Right lobe of liver (tissue), 6 donors: ENCODE data around the gene THBS4. TPM values are rescaled to one million over a fixed set of nuclear protein-coding genes. Genes with fewer than 3 reads are reported as not detected.

Source experiments
- ATAC-seq, 4 donors: fragments of 200-7000 bp; cut with Tn5 transposase; one replicate each; pipeline ENCODE4 v1.9.1; 2020; ENCODE audit warnings: mild to moderate bottlenecking in 4 of 4, moderate library complexity in 4 of 4
- DNase-seq, 3 donors: peaks; one replicate each; pipeline ENCODE4 v3.0.0-alpha.2; 2020
- H3K27ac ChIP-seq, 3 donors: fragments of 200-600 bp; one replicate each; pipeline ENCODE4 v1.8.0; 2022
- H3K27me3 ChIP-seq, 2 donors: fragments of 200-600 bp; one replicate each; pipeline ENCODE4 v1.8.0; 2022
- H3K36me3 ChIP-seq, 4 donors: fragments of 200-600 bp; sonication (generic) in 1 of 4; one replicate each; pipeline versions ENCODE4 v1.5.1 to v1.8.0; 2017 to 2022; ENCODE audit warnings: control low read depth in 1 of 4
- H3K4me1 ChIP-seq, 4 donors: fragments of 200-600 bp; sonication (generic) in 1 of 4; one replicate each; pipeline versions ENCODE4 v1.5.1 to v1.8.0; 2017 to 2022; ENCODE audit warnings: control low read depth in 1 of 4
- H3K4me3 ChIP-seq, 3 donors: fragments of 200-600 bp; one replicate each; pipeline ENCODE4 v1.8.0; 2022
- H3K9me3 ChIP-seq, 4 donors: fragments of 200-600 bp; sonication (generic) in 1 of 4; one replicate each; pipeline versions ENCODE4 v1.5.1 to v1.8.0; 2017 to 2022; ENCODE audit warnings: control low read depth in 1 of 4
- POLR2A ChIP-seq: fragments of 450-650 bp; IDR thresholded peaks from one replicate; pipeline ENCODE4 v1.6.1; 2017; ENCODE audit warnings: antibody characterized with exemption, mild to moderate bottlenecking
- WGBS: methylation state at CpG from one replicate; pipeline ENCODE4 v1.1.6; 2018; ENCODE audit warnings: low coverage, low lambda C conversion rate; ENCODE audit not compliant: insufficient coverage; ENCODE audit errors: missing lambda C conversion rate; 5-methylcytosine and 5-hydroxymethylcytosine counted together
- intact Hi-C, 2 donors: fragments of 100-400 bp; cut with DNase I; formaldehyde crosslinking; loops; one replicate each; pipeline versions ENCODE4 v1.11.2 to v1.14.1; 2022
- total RNA-seq, 6 experiments: library from RNA; depleted of rRNA in 2 of 6; stranded (reverse); fragments of >200 nt in 2 of 6; fragmentation: NEBNext Ultra II Directional in 3 of 6; extraction: Animal tissue kit (Norgen Biotek cat#: 25700) in 3 of 6; gene quantifications; one replicate each; pipeline versions ENCODE4 v1.1.0 to v1.2.4, GENCODE V29; 2016 to 2023
- TF ChIP-seq, protein P1 (sequence below), 4 donors: fragments of 200-600 bp in 3 of 4; fragments of 450-650 bp in 1 of 4; IDR thresholded peaks; one replicate each; pipeline versions ENCODE4 v1.5.1 to v1.8.0; 2016 to 2022; ENCODE audit warnings: antibody characterized with exemption in 4 of 4, mild to moderate bottlenecking in 2 of 4
- donor health status: DM: no; HTN: yes; CAD: no.
- donor health status: DM: no; HTN: no; CAD: no.
- donor health status: DM: no; HTN: no; CAD: no.
- donor health status: DM: no; HTN: yes; CAD: no.
- donor health status: DM: no; HTN: yes; CAD: no.

THBS4 gene
- total RNA-seq, 6 experiments from 2014 or later, result 0.24 to 0.37 TPM; not detected in 4

DNA sequence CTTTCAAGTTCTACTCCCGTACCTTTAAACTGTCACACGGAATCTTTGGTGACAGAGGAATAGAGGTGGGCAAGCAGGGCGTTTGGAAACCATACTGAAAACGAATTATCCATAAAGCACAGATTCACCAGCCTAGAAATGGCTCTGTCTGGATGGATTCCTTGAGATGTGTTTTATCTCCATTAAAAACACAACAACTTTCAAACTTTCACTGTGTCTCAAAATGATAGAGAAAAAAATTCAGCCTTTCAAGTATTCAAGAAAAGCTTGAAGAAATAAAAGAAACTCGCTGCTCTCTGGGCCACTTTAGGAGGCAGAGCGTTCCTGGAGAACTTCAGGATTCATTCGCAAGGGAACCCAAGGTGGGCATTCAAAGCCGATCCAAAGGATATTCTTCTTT is 589 bp upstream of the THBS4 start:
- ATAC-seq (no peak), DNase-seq (no peak)
- peaks cover 0 to 20% of the 10 kb centered on the region in 2 donors for H3K27me3 ChIP-seq
- WGBS, result 33% methylated on average over 8 of the region's 8 CpGs
- H3K27ac ChIP-seq, result no peak overlapping the region
- no peaks in the 10 kb centered on the region for H3K4me1 ChIP-seq
- intact Hi-C loops, result no loop called here
- H3K36me3 ChIP-seq, result no peaks in the 10 kb centered on the region
- no peak for TF ChIP-seq POLR2A
- TF ChIP-seq, protein P1, sequence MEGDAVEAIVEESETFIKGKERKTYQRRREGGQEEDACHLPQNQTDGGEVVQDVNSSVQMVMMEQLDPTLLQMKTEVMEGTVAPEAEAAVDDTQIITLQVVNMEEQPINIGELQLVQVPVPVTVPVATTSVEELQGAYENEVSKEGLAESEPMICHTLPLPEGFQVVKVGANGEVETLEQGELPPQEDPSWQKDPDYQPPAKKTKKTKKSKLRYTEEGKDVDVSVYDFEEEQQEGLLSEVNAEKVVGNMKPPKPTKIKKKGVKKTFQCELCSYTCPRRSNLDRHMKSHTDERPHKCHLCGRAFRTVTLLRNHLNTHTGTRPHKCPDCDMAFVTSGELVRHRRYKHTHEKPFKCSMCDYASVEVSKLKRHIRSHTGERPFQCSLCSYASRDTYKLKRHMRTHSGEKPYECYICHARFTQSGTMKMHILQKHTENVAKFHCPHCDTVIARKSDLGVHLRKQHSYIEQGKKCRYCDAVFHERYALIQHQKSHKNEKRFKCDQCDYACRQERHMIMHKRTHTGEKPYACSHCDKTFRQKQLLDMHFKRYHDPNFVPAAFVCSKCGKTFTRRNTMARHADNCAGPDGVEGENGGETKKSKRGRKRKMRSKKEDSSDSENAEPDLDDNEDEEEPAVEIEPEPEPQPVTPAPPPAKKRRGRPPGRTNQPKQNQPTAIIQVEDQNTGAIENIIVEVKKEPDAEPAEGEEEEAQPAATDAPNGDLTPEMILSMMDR (IDR thresholded peaks at IDR 0.05), result no peak
- no peaks in the 10 kb centered on the region for H3K9me3 ChIP-seq
- no peak overlapping the region for H3K4me3 ChIP-seq

DNA sequence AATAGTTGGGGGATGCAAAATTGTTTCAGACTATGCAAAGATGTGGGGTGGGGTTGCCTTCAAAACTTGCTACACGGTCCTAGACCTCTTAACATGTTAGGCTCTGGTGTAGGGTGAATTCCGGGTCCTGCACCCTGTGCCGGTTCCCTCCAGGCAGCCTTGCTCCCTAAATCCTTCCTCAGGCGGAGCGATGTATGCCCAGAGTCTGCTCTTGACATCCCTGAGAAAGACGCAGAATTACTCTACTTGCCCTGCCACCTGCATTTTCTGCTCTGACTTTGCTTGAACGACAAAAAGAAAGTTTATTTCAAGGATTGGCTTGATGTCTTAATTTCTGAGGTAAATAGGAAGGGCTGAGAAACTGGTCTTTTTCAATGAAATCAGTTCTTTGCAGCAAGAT is 691 bp downstream of the THBS4 start:
- peaks cover 0 to 20% of the 10 kb centered on the region in 2 donors for H3K27me3 ChIP-seq
- TF ChIP-seq, protein P1 (IDR thresholded peaks at IDR 0.05), result no peak
- no peak for TF ChIP-seq POLR2A
- intact Hi-C loops, result no loop called here
- no peaks in the 10 kb centered on the region for H3K9me3 ChIP-seq
- H3K4me3 ChIP-seq, result no peak overlapping the region
- no peaks in the 10 kb centered on the region for H3K36me3 ChIP-seq
- DNase-seq (no peak), ATAC-seq (no peak)
- H3K4me1 ChIP-seq, result no peaks in the 10 kb centered on the region
- H3K27ac ChIP-seq, result no peak overlapping the region
- WGBS, result 77% methylated on average over 5 of the region's 7 CpGs

DNA sequence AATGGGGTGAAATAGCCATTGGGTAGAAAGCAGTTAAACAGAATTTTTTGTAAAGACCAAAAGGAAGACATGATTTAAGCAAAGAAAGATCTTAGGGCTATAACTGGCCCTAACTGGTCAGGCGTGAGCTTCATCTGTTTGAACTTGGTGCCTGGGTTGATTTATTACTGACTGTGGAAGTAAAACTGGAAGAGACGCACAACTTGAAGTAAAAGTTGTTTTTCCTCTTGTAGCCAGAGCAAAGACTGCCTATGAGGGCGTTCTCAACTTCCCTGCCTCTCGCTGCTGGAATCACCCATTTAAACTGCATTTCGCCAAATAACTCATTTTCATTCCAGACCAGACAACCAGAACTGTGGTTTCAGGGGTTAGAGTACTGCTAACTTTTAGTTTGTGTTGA is 1.5 kb downstream of the THBS4 start:
- peaks cover 0 to 20% of the 10 kb centered on the region in 2 donors for H3K27me3 ChIP-seq
- intact Hi-C loops, result no loop called here
- no peak overlapping the region for H3K4me3 ChIP-seq
- H3K27ac ChIP-seq, result no peak overlapping the region
- no peak for TF ChIP-seq POLR2A
- TF ChIP-seq, protein P1 (IDR thresholded peaks at IDR 0.05), result no peak
- 87% methylated on average over 5 of the region's 5 CpGs for WGBS
- no peaks in the 10 kb centered on the region for H3K36me3 ChIP-seq
- ATAC-seq (no peak), DNase-seq (no peak)
- H3K4me1 ChIP-seq, result no peaks in the 10 kb centered on the region
- H3K9me3 ChIP-seq, result no peaks in the 10 kb centered on the region

DNA sequence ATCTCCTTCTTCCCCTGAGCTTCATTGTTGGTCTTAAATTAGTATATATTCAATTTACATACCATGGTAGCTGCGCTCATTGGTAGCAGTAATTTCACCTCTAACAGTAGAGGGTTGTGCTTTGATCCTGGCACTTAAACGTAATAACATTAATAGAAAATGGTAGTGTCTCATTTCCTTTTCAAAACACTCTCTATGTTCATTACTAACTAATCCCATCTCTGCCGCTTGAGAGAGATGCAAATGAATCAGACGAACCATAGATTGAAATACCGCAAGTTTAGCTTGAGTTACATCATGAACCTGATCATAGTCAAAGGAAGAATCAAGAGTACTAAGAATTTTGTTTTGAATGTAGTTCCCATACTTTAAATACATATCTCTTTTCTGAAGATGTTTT is 2.2 kb downstream of the THBS4 start:
- intact Hi-C loops, result no loop called here
- no peaks in the 10 kb centered on the region for H3K36me3 ChIP-seq
- H3K9me3 ChIP-seq, result no peaks in the 10 kb centered on the region
- no peak overlapping the region for H3K4me3 ChIP-seq
- no peak overlapping the region for H3K27ac ChIP-seq
- no peaks in the 10 kb centered on the region for H3K4me1 ChIP-seq
- 63% methylated on average over 5 of the region's 5 CpGs for WGBS
- no peak for TF ChIP-seq POLR2A
- peaks cover 0 to 20% of the 10 kb centered on the region in 2 donors for H3K27me3 ChIP-seq
- ATAC-seq, result no peak
- no peak for DNase-seq

DNA sequence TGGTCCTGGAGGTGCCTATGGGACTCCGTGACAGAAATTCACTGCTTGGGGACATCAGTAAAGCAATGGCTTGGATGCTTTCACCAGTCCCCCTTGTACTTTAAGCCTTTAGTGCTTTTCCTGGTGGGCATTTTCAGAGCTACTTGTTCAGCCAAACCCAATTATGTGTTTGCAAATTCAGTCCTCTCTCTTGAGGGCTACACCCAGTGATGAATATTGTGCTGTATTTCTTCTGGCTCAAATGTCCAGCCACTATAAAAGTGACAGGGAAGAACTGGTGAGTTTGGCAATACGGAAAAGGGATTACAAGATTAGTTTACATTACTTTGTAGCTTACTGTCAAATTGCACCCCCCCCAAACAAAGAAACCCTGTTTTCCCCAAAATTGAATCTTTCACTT is 4.5 kb downstream of the THBS4 start:
- intact Hi-C loops, result no loop called here
- Histone ChIP-seq H3K4me1 (no peaks in the 10 kb centered on the region), H3K4me3 (no peak overlapping the region), H3K27ac (no peak overlapping the region), H3K9me3 (no peaks in the 10 kb centered on the region), H3K27me3 (peaks cover 0 to 10% of the 10 kb centered on the region in 2 donors), H3K36me3 (no peaks in the 10 kb centered on the region)
- DNase-seq (no peak), ATAC-seq (no peak)
- TF ChIP-seq POLR2A, result no peak
- TF ChIP-seq, protein P1 (IDR thresholded peaks at IDR 0.05), result no peak
- 67% methylated on average over 2 of the region's 2 CpGs for WGBS
